Right lobe of liver (tissue), 6 donors: ENCODE data around the gene POLR1C. TPM values are rescaled to one million over a fixed set of nuclear protein-coding genes. Genes with fewer than 3 reads are reported as not detected.
"Not testable (repeated sequence)": the region's sequence is repeated elsewhere in the genome, so short reads cannot be mapped to it uniquely, and the experiment has no call there.

ENCODE experiments used
- ATAC-seq, 4 donors: fragments of 200-7000 bp; cut with Tn5 transposase; one replicate each; pipeline ENCODE4 v1.9.1; 2020; ENCODE audit warnings: mild to moderate bottlenecking in 4 of 4, moderate library complexity in 4 of 4
- DNase-seq, 3 donors: peaks; one replicate each; pipeline ENCODE4 v3.0.0-alpha.2; 2020
- H3K27ac ChIP-seq, 3 donors: fragments of 200-600 bp; one replicate each; pipeline ENCODE4 v1.8.0; 2022
- H3K27me3 ChIP-seq, 2 donors: fragments of 200-600 bp; one replicate each; pipeline ENCODE4 v1.8.0; 2022
- H3K36me3 ChIP-seq, 4 donors: fragments of 200-600 bp; sonication (generic) in 1 of 4; one replicate each; pipeline versions ENCODE4 v1.5.1 to v1.8.0; 2017 to 2022; ENCODE audit warnings: control low read depth in 1 of 4
- H3K4me1 ChIP-seq, 4 donors: fragments of 200-600 bp; sonication (generic) in 1 of 4; one replicate each; pipeline versions ENCODE4 v1.5.1 to v1.8.0; 2017 to 2022; ENCODE audit warnings: control low read depth in 1 of 4
- H3K4me3 ChIP-seq, 3 donors: fragments of 200-600 bp; one replicate each; pipeline ENCODE4 v1.8.0; 2022
- H3K9me3 ChIP-seq, 4 donors: fragments of 200-600 bp; sonication (generic) in 1 of 4; one replicate each; pipeline versions ENCODE4 v1.5.1 to v1.8.0; 2017 to 2022; ENCODE audit warnings: control low read depth in 1 of 4
- POLR2A ChIP-seq: fragments of 450-650 bp; IDR thresholded peaks from one replicate; pipeline ENCODE4 v1.6.1; 2017; ENCODE audit warnings: antibody characterized with exemption, mild to moderate bottlenecking
- WGBS: methylation state at CpG from one replicate; pipeline ENCODE4 v1.1.6; 2018; ENCODE audit warnings: low coverage, low lambda C conversion rate; ENCODE audit not compliant: insufficient coverage; ENCODE audit errors: missing lambda C conversion rate; 5-methylcytosine and 5-hydroxymethylcytosine counted together
- intact Hi-C, 2 donors: fragments of 100-400 bp; cut with DNase I; formaldehyde crosslinking; loops; one replicate each; pipeline versions ENCODE4 v1.11.2 to v1.14.1; 2022
- total RNA-seq, 6 experiments: library from RNA; depleted of rRNA in 2 of 6; stranded (reverse); fragments of >200 nt in 2 of 6; fragmentation: NEBNext Ultra II Directional in 3 of 6; extraction: Animal tissue kit (Norgen Biotek cat#: 25700) in 3 of 6; gene quantifications; one replicate each; pipeline versions ENCODE4 v1.1.0 to v1.2.4, GENCODE V29; 2016 to 2023
- TF ChIP-seq, protein P1 (sequence below), 4 donors: fragments of 200-600 bp in 3 of 4; fragments of 450-650 bp in 1 of 4; IDR thresholded peaks; one replicate each; pipeline versions ENCODE4 v1.5.1 to v1.8.0; 2016 to 2022; ENCODE audit warnings: antibody characterized with exemption in 4 of 4, mild to moderate bottlenecking in 2 of 4
- donor health status: DM: no; HTN: yes; CAD: no.
- donor health status: DM: no; HTN: no; CAD: no.
- donor health status: DM: no; HTN: no; CAD: no.
- donor health status: DM: no; HTN: yes; CAD: no.
- donor health status: DM: no; HTN: yes; CAD: no.

POLR1C gene
- total RNA-seq, 6 experiments from 2014 or later: 12.2 to 17.7 (median 14.1) TPM

GRCh38 chr6:43496370-43497128 is 20.3 kb upstream of the POLR1C start:
- H3K36me3 ChIP-seq: peaks cover 0 to 30% (median 4%) of the 10 kb centered on the region in 4 donors

GRCh38 chr6:43497129-43497396 is 19.8 kb upstream of the POLR1C start:
- no peak for ATAC-seq
- H3K36me3 ChIP-seq: peaks cover 0 to 30% (median 5%) of the 10 kb centered on the region in 4 donors
- H3K27ac ChIP-seq: no peak overlapping the region
- no peak overlapping the region for H3K4me3 ChIP-seq
- no peaks in the 10 kb centered on the region for H3K9me3 ChIP-seq
- DNase-seq: no peak
- TF ChIP-seq, protein P1, sequence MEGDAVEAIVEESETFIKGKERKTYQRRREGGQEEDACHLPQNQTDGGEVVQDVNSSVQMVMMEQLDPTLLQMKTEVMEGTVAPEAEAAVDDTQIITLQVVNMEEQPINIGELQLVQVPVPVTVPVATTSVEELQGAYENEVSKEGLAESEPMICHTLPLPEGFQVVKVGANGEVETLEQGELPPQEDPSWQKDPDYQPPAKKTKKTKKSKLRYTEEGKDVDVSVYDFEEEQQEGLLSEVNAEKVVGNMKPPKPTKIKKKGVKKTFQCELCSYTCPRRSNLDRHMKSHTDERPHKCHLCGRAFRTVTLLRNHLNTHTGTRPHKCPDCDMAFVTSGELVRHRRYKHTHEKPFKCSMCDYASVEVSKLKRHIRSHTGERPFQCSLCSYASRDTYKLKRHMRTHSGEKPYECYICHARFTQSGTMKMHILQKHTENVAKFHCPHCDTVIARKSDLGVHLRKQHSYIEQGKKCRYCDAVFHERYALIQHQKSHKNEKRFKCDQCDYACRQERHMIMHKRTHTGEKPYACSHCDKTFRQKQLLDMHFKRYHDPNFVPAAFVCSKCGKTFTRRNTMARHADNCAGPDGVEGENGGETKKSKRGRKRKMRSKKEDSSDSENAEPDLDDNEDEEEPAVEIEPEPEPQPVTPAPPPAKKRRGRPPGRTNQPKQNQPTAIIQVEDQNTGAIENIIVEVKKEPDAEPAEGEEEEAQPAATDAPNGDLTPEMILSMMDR (IDR thresholded peaks at IDR 0.05): no peak
- TF ChIP-seq POLR2A: no peak
- WGBS: 87% methylated on average over 4 of the region's 6 CpGs
- no peaks in the 10 kb centered on the region for H3K27me3 ChIP-seq
- peaks cover 0 to 23% (median 11%) of the 10 kb centered on the region in 4 donors for H3K4me1 ChIP-seq
- intact Hi-C loops: no loop called here

More at GRCh38 chr6:43496370-43497128, 20.3 kb upstream of the POLR1C start:
- Histone ChIP-seq H3K27ac (no peak overlapping the region), H3K4me3 (no peak overlapping the region), H3K27me3 (no peaks in the 10 kb centered on the region), H3K9me3 (no peaks in the 10 kb centered on the region), H3K4me1 (peaks cover 0 to 23% (median 11%) of the 10 kb centered on the region in 4 donors)
- peak; percentile 12 to 45 (median 28) for ATAC-seq
- DNase-seq: no peak
- intact Hi-C loops: no loop called here
- WGBS: 40% methylated on average over 3 of the region's 18 CpGs
- TF ChIP-seq, protein P1 (IDR thresholded peaks at IDR 0.05): peak; percentile 41 to 53 (median 44)
- no peak for TF ChIP-seq POLR2A

DNA sequence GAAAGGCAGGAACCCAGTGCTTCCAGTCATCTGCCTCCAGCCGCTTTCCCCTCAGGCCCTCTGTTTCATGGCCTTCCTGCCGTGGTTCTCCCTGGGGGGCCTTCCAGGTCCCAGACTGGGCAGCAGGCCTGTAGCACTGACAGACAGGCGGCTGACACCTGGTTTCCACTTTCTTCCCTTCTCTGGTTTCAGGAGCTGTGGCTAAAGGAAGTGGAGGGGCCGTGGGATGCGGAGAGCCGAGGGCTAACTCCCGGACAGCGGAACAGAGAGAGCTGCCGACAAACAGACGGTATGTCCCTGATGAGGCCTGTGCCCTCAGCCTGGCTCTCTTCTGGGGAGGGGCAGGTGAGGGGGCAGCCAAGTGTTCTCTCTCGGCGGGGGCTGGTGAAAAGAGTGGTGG is 19.2 kb upstream of the POLR1C start:
- H3K36me3 ChIP-seq: peaks cover 0 to 33% (median 9%) of the 10 kb centered on the region in 4 donors
- ATAC-seq: no peak
- intact Hi-C loops: no loop called here

GRCh38 chr6:43498291-43498690 is 18.6 kb upstream of the POLR1C start:
- H3K4me3 ChIP-seq, H3K27ac ChIP-seq, ATAC-seq, intact Hi-C loops, DNase-seq, H3K27me3 ChIP-seq, H3K9me3 ChIP-seq: not testable (repeated sequence)
- Histone ChIP-seq H3K36me3 (peaks cover 0 to 39% (median 9%) of the 10 kb centered on the region in 4 donors), H3K4me1 (peaks cover 0 to 23% (median 11%) of the 10 kb centered on the region in 4 donors)
- WGBS: 95% methylated on average over 4 of the region's 5 CpGs

More for the DNA sequence above, 19.2 kb upstream of the POLR1C start:
- Histone ChIP-seq H3K4me1 (peaks cover 0 to 23% (median 11%) of the 10 kb centered on the region in 4 donors), H3K4me3 (no peak overlapping the region), H3K27me3 (no peaks in the 10 kb centered on the region), H3K27ac (no peak overlapping the region), H3K9me3 (no peaks in the 10 kb centered on the region)
- no peak for DNase-seq
- 93% methylated on average over 7 of the region's 12 CpGs for WGBS
- TF ChIP-seq, protein P1 (IDR thresholded peaks at IDR 0.05): no peak
- no peak for TF ChIP-seq POLR2A

DNA sequence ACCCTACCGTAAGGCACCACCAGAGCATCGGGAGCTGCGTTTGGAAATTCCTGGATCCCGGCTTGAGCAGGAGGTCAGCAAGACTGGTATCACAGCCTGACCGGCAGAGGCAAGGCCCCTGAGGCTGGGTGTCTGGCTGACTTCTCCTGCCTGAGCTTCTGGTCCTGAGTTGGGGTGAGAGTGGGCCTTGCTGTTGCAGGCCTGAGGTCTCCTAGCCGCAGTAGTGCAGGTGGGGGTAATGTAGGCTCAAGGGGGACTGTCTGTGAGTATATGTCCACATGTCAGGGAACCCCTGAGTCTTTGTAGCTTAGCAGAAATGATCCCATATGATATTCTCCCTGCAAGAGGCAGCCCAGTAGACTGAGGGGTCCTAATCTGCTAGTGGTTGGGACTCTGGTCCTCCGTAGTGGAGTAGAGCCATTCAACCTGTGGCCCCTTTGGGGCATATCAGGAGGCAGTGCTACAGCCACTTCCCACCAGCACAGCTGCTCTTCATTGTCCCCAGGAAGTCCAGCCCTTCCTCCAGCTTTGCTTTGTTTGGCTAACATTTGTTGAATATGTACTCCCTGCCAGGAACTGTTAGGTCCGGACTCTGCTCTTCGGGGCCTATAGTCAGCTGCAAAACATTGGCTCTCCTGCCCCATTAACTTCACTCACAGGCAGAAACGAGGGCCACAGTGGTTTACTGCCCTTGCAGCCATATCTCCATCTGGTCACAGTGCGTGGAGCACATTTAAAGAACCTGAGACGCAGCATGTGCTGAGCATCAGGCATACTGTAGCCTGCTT is 17.7 kb upstream of the POLR1C start:
- no peak overlapping the region for H3K4me3 ChIP-seq
- no peak for TF ChIP-seq POLR2A
- TF ChIP-seq, protein P1 (IDR thresholded peaks at IDR 0.05): no peak

More for the DNA sequence above, 17.7 kb upstream of the POLR1C start:
- 50% methylated on average over 8 of the region's 12 CpGs for WGBS
- H3K27ac ChIP-seq: peak overlapping the region in 2 of 3 donors; percentile 30 to 47
- H3K4me1 ChIP-seq: peaks cover 0 to 14% (median 7%) of the 10 kb centered on the region in 4 donors
- DNase-seq (peak in 2 of 3 donors; percentile 55 to 78), ATAC-seq (peak; percentile 74 to 93 (median 84))
- intact Hi-C loops: no loop called here
- H3K27me3 ChIP-seq: no peaks in the 10 kb centered on the region
- H3K9me3 ChIP-seq: no peaks in the 10 kb centered on the region
- peaks cover 0 to 47% (median 9%) of the 10 kb centered on the region in 4 donors for H3K36me3 ChIP-seq
